HG03135 (cell line): Measurements from ENCODE around the gene DQX1.
"Not testable (repeated sequence)": the region's sequence is repeated elsewhere in the genome, so short reads cannot be mapped to it uniquely, and the experiment has no call there.

Source experiments
- ATAC-seq: cut with Tn5 transposase; IDR thresholded peaks from one replicate; pipeline ENCODE4 v1.9.1; 2021; ENCODE audit warnings: mild to moderate bottlenecking, moderate library complexity; ENCODE audit not compliant: unreplicated experiment

DQX1 gene

GRCh38 chr2:74470742-74471141 lies 55.3 kb downstream of the DQX1 start:
- ATAC-seq, result not testable (repeated sequence)
